A673 (cell line): ENCODE data around the gene POP4. TPM values are rescaled to one million over a fixed set of nuclear protein-coding genes. Genes with fewer than 3 reads are reported as not detected.

Source experiments
- BruUV-seq: library from RNA; stranded (reverse); fragments of 400-500 nt; replicated peaks from 2 replicates; lab custom pipeline; 2021; lab: Mats Ljungman, UMichigan
- CTCF ChIA-PET: fragments of 300-600 bp; sonication (Branson Sonifier 250); formaldehyde crosslinking; loops from one replicate; lab custom pipeline; 2022; ENCODE audit warnings: antibody characterized with exemption; lab: Charles Lee
- POLR2A ChIA-PET: fragments of 300-600 bp; sonication (Branson Sonifier 250); formaldehyde crosslinking; loops from one replicate; lab custom pipeline; 2022; ENCODE audit warnings: antibody characterized with exemption; ENCODE audit not compliant: low non-redundant PET; lab: Charles Lee
- DNase-seq: peaks from one replicate; pipeline ENCODE4 v3.0.0-alpha.2; 2015; ENCODE audit warnings: low spot score
- H3K27ac ChIP-seq: fragments of 200-600 bp; sonication (generic); 2 replicates; pipeline ENCODE4 v1.5.1; 2016; ENCODE audit warnings: mixed run types, low read depth, mild to moderate bottlenecking, mixed read lengths, antibody characterized with exemption, low read length; ENCODE audit not compliant: poor library complexity, severe bottlenecking
- H3K27me3 ChIP-seq: fragments of 200-600 bp; sonication (generic); replicated peaks from 2 replicates; pipeline ENCODE4 v1.6.1; 2017; ENCODE audit warnings: mixed run types, low read depth, mild to moderate bottlenecking, mixed read lengths, antibody characterized with exemption, low read length; ENCODE audit not compliant: insufficient read depth, poor library complexity
- H3K36me3 ChIP-seq: fragments of 200-600 bp; sonication (generic); 2 replicates; pipeline ENCODE4 v1.6.1; 2016; ENCODE audit warnings: mixed run types, mild to moderate bottlenecking, mixed read lengths, antibody characterized with exemption, low read length; ENCODE audit not compliant: insufficient read depth, poor library complexity, severe bottlenecking
- H3K4me1 ChIP-seq: fragments of 200-600 bp; sonication (generic); 2 replicates; pipeline ENCODE4 v1.6.1; 2017; ENCODE audit warnings: mixed run types, mild to moderate bottlenecking, mixed read lengths, antibody characterized with exemption, low read length; ENCODE audit not compliant: insufficient read depth, poor library complexity, severe bottlenecking
- H3K4me3 ChIP-seq: fragments of 200-600 bp; sonication (generic); 2 replicates; pipeline ENCODE4 v1.5.1; 2016; ENCODE audit warnings: low read depth, mixed run types, mild to moderate bottlenecking, mixed read lengths, low read length; ENCODE audit not compliant: poor library complexity, severe bottlenecking
- H3K9me3 ChIP-seq: fragments of 200-600 bp; sonication (generic); 2 replicates; pipeline ENCODE4 v1.6.1; 2016; ENCODE audit warnings: mixed run types, low read depth, mild to moderate bottlenecking, mixed read lengths, antibody characterized with exemption, low read length; ENCODE audit not compliant: poor library complexity, severe bottlenecking
- EZH2 ChIP-seq: fragments of 200-600 bp; sonication (generic); IDR thresholded peaks from 2 replicates; pipeline ENCODE4 v1.6.1; 2017; ENCODE audit warnings: borderline replicate concordance, low read depth, mild to moderate bottlenecking, mixed read lengths, antibody characterized with exemption, low read length; ENCODE audit not compliant: poor library complexity, severe bottlenecking
- intact Hi-C: fragments of 100-400 bp; cut with micrococcal nuclease; formaldehyde crosslinking; loops from one replicate; pipeline ENCODE4 v1.10.0; 2022; ENCODE audit not compliant: unreplicated experiment
- total RNA-seq: library from RNA; stranded (reverse); gene quantifications from 2 replicates; pipeline ENCODE4 v1.2.3, GENCODE V29; 2021
- TF ChIP-seq, protein P1 (sequence below): fragments of 300-800, 200-600 bp; sonication (generic); conservative IDR thresholded peaks from 2 replicates; pipeline ENCODE4 v1.5.1; 2017; ENCODE audit warnings: low read depth, mild to moderate bottlenecking, antibody characterized with exemption, low read length, moderate library complexity, mixed read lengths

The POP4 gene
- total RNA-seq, 1 experiment from 2014 or later, result 70.6 TPM

- intact Hi-C loops, result loop anchor here (1.0 kb wide), 2 partner anchors 81 to 106 kb away; no protein-coding TSS in a partner anchor
- BruUV-seq, result no TSS peak
Measured at GRCh38 chr19:29610574-29611271, 4.6 kb downstream of the POP4 start.

GRCh38 chr19:29612121-29612520, 6.0 kb downstream of the POP4 start:
- Histone ChIP-seq H3K27me3 (no peaks in the 10 kb centered on the region), H3K4me1 (no peaks in the 10 kb centered on the region), H3K36me3 (peaks cover 10% of the 10 kb centered on the region), H3K9me3 (no peaks in the 10 kb centered on the region), H3K4me3 (no peak overlapping the region), H3K27ac (no peak overlapping the region)
- ChIA-PET CTCF (no interaction called here), POLR2A (no interaction called here)
- TF ChIP-seq, protein P1, sequence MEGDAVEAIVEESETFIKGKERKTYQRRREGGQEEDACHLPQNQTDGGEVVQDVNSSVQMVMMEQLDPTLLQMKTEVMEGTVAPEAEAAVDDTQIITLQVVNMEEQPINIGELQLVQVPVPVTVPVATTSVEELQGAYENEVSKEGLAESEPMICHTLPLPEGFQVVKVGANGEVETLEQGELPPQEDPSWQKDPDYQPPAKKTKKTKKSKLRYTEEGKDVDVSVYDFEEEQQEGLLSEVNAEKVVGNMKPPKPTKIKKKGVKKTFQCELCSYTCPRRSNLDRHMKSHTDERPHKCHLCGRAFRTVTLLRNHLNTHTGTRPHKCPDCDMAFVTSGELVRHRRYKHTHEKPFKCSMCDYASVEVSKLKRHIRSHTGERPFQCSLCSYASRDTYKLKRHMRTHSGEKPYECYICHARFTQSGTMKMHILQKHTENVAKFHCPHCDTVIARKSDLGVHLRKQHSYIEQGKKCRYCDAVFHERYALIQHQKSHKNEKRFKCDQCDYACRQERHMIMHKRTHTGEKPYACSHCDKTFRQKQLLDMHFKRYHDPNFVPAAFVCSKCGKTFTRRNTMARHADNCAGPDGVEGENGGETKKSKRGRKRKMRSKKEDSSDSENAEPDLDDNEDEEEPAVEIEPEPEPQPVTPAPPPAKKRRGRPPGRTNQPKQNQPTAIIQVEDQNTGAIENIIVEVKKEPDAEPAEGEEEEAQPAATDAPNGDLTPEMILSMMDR, result no peak
- no peak for TF ChIP-seq EZH2
- DNase-seq, result no peak
- no TSS peak for BruUV-seq
- intact Hi-C loops, result no loop called here

More at GRCh38 chr19:29610574-29611271, 4.6 kb downstream of the POP4 start:
- no peaks in the 10 kb centered on the region for H3K9me3 ChIP-seq
- H3K4me1 ChIP-seq, result no peaks in the 10 kb centered on the region
- H3K4me3 ChIP-seq, result no peak overlapping the region
- no peak overlapping the region for H3K27ac ChIP-seq
- CTCF ChIA-PET, result interaction anchor here (0.5 to 1.6 kb wide), 6 partner anchors 20 to 145 kb away, joined by 3 to 10 read pairs (median 3); no protein-coding TSS in a partner anchor
- peaks cover 10% of the 10 kb centered on the region for H3K36me3 ChIP-seq
- TF ChIP-seq, protein P1, result peak; percentile 89
- TF ChIP-seq EZH2, result no peak
- peak; percentile 74 for DNase-seq
- no peaks in the 10 kb centered on the region for H3K27me3 ChIP-seq
- POLR2A ChIA-PET, result interaction anchor here (0.5 to 0.6 kb wide), 2 partner anchors 10 to 253 kb away, joined by 3 to 5 read pairs; no protein-coding TSS in a partner anchor

DNA sequence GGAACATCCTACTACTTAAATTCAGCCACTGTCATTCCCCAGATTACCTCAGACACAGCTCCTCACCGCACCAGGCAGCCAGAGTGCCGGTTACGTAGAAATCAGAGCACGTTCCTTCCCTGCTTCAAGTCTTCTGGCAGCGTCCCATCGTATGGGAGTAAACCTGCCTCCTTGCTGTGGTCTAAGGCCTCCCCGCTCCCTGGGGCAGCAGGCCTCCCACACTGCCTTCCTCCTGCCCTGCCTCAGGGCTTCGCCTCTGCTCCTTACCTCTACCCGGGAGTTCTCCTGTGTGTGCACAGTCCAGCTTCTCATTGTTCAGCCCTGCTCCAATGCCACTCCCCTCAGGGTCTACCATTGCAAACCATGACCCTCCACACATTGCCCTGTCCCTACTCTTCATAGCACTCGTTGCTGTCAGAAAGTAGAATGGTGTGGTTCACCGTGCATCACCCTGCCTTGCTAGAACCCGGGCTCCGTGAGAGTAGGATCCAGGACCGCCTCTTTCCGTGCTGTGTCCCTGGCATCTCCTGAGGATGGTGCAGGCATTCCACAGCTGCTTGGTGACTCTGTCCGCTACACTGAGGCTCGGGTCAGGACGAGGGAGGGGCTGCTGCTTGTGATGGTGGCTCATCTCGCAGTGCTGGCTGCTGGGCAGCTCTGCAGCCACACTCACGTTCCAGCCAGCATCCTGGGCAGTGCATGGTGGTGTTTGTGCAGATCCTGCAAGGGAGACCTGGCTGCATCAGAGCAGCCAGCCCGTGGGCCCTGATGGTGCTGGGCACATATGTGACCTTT, 6.9 kb downstream of the POP4 start:
- DNase-seq, result no peak
- no TSS peak for BruUV-seq

More for the DNA sequence above, 6.9 kb downstream of the POP4 start:
- intact Hi-C loops, result no loop called here
- H3K27me3 ChIP-seq, result no peaks in the 10 kb centered on the region
- no peak overlapping the region for H3K27ac ChIP-seq
- POLR2A ChIA-PET, result no interaction called here
- CTCF ChIA-PET, result no interaction called here
- H3K4me3 ChIP-seq, result no peak overlapping the region
- no peaks in the 10 kb centered on the region for H3K9me3 ChIP-seq
- peaks cover 10% of the 10 kb centered on the region for H3K36me3 ChIP-seq
- H3K4me1 ChIP-seq, result no peaks in the 10 kb centered on the region
- TF ChIP-seq, protein P1, result no peak
- TF ChIP-seq EZH2, result no peak
